Rectal smooth muscle tissue (tissue), 1 donor: Measurements from ENCODE around the gene COL9A3.

Source experiments
- H3K27ac ChIP-seq: one replicate; pipeline ENCODE4 v1.7.0; 2013; ENCODE audit warnings: low read depth, low read length, inconsistent platforms
- H3K27me3 ChIP-seq: one replicate; pipeline ENCODE4 v1.7.0; 2013; ENCODE audit warnings: low read length; ENCODE audit not compliant: control insufficient read depth, insufficient read depth
- H3K36me3 ChIP-seq: one replicate; pipeline ENCODE4 v1.7.0; 2013; ENCODE audit warnings: low read length; ENCODE audit not compliant: control insufficient read depth, insufficient read depth
- H3K4me1 ChIP-seq: one replicate; pipeline ENCODE4 v1.7.0; 2013; ENCODE audit warnings: low read length; ENCODE audit not compliant: control insufficient read depth, insufficient read depth
- H3K4me3 ChIP-seq: one replicate; pipeline ENCODE4 v1.7.0; 2013; ENCODE audit warnings: low read length
- H3K9ac ChIP-seq: one replicate; pipeline ENCODE4 v1.7.0; 2013; ENCODE audit warnings: low read length

The COL9A3 gene

GRCh38 chr20:62801284-62802010 is 15.4 kb upstream of the COL9A3 start:
- Histone ChIP-seq H3K4me1 (peaks cover 12% of the 10 kb centered on the region), H3K36me3 (peaks cover 18% of the 10 kb centered on the region), H3K27me3 (no peaks in the 10 kb centered on the region), H3K4me3 (no peak overlapping the region), H3K9ac (no peak overlapping the region), H3K27ac (no peak overlapping the region)

GRCh38 chr20:62802026-62802712 is 14.7 kb upstream of the COL9A3 start:
- peaks cover 18% of the 10 kb centered on the region for H3K36me3 ChIP-seq
- H3K27me3 ChIP-seq, result no peaks in the 10 kb centered on the region
- peaks cover 10% of the 10 kb centered on the region for H3K4me1 ChIP-seq
- peak overlapping the region; percentile 26 for H3K27ac ChIP-seq
- H3K4me3 ChIP-seq, result no peak overlapping the region
- H3K9ac ChIP-seq, result no peak overlapping the region

GRCh38 chr20:62804021-62804626 is 12.7 kb upstream of the COL9A3 start:
- H3K27ac ChIP-seq, result peak overlapping the region; percentile 34
- H3K36me3 ChIP-seq, result peaks cover 20% of the 10 kb centered on the region
- H3K27me3 ChIP-seq, result no peaks in the 10 kb centered on the region
- peak overlapping the region; percentile 50 for H3K4me3 ChIP-seq
- H3K4me1 ChIP-seq, result peaks cover 6% of the 10 kb centered on the region
- H3K9ac ChIP-seq, result no peak overlapping the region

DNA sequence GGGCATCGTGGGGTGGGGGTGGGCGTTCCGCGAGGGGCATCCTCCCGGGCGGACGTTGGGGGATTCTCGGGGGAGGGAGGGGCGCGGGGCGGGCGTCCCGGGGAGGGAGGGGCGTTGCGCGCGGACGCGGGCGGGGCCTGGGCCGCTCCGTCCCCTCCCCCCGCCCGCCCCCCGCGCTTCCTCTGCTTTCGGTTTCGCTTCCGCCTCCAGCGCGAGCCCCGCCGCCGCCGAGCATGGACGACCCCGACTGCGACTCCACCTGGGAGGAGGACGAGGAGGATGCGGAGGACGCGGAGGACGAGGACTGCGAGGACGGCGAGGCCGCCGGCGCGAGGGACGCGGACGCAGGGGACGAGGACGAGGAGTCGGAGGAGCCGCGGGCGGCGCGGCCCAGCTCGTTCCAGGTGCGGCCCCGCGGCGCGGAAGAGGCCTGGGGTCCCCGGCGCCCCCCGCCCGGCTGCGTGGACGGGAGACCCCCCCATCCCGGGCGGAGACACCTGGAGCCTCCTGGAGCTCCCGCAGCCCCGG is 12.2 kb upstream of the COL9A3 start, which contains the start of gene OGFR:
OGFR (plus strand) TSS at position 209 of the 528 bp plus-strand sequence; CDS start at position 234, 25 bp downstream.
- Histone ChIP-seq H3K36me3 (peaks cover 22% of the 10 kb centered on the region), H3K9ac (peak within 1 kb of the TSS; percentile 78), H3K4me3 (peak within 1 kb of the TSS; percentile 90), H3K27ac (peak within 1 kb of the TSS; percentile 80), H3K27me3 (no peaks in the 10 kb centered on the region), H3K4me1 (peaks cover 6% of the 10 kb centered on the region)

DNA sequence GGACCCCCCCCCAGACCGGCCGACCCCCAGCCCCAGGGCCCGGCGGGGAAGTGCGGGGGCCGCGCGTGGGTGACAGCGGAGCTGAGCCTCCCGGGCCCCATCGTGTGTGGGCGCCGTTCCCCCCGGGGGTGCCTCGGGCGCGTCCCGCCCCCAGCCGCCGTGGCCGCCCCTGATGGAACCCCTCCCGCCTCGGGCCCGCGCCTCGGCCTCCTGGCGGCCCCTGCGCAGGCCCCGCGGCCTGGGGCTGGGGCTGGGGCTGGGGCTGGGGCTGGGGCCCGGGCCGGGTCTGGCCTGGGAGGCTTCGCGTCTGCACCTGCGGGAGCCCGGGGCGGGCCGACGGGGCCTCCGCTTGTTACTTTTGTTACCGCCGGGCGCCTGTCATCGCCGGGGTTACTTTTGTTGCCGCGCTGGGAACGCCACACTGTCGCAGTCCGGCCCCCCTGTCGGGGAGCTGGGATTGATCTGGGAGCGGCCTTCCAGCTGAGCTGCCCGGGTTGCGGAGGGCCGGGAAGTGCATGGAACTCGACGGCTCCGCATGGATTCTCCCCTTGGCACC is 11.6 kb upstream of the COL9A3 start:
- Histone ChIP-seq H3K36me3 (peaks cover 24% of the 10 kb centered on the region), H3K27ac (peak overlapping the region; percentile 80), H3K4me1 (peaks cover 6% of the 10 kb centered on the region), H3K27me3 (no peaks in the 10 kb centered on the region), H3K9ac (peak overlapping the region; percentile 58), H3K4me3 (peak overlapping the region; percentile 90)

DNA sequence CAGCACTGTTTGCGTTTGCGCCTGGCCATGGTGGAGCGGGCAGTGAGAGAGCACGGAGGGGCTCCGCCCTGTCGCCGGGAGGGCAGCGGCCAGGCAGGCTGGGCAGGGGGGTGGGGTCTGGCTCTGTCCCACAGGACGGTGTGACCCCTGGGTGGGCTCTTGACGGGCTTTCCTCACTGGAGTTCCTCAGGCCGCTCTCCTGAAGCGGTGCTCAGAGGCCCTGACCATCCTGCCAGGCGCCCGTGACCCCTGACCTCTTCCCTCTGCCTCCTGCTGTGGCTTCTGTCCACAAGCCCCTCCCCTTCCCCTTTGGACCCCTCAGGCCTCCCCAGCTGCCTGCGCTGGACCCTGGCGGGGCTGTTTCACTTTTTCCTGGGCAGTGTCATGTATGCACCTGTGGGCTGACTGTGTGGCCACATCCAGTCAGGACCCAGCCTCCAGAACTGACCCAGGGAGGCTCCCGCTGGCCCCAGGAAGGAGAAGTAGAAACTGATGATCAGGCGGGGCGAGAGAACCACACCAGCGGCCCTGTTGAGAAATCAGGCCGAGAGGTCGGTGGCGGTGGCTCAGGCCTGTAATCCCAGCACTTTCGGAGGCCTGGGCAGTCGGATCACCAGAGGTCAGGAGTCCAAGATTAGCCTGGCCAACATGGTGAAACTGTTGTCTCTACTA is 11.0 kb upstream of the COL9A3 start:
- Histone ChIP-seq H3K36me3 (peaks cover 29% of the 10 kb centered on the region), H3K9ac (peak overlapping the region; percentile 58), H3K27me3 (no peaks in the 10 kb centered on the region), H3K4me1 (peaks cover 6% of the 10 kb centered on the region), H3K4me3 (peak overlapping the region; percentile 80), H3K27ac (peak overlapping the region; percentile 41)

GRCh38 chr20:62806383-62807050 is 10.3 kb upstream of the COL9A3 start:
- Histone ChIP-seq H3K4me3 (peak overlapping the region; percentile 80), H3K27me3 (no peaks in the 10 kb centered on the region), H3K36me3 (peaks cover 29% of the 10 kb centered on the region), H3K27ac (no peak overlapping the region), H3K9ac (no peak overlapping the region), H3K4me1 (peaks cover 6% of the 10 kb centered on the region)

DNA sequence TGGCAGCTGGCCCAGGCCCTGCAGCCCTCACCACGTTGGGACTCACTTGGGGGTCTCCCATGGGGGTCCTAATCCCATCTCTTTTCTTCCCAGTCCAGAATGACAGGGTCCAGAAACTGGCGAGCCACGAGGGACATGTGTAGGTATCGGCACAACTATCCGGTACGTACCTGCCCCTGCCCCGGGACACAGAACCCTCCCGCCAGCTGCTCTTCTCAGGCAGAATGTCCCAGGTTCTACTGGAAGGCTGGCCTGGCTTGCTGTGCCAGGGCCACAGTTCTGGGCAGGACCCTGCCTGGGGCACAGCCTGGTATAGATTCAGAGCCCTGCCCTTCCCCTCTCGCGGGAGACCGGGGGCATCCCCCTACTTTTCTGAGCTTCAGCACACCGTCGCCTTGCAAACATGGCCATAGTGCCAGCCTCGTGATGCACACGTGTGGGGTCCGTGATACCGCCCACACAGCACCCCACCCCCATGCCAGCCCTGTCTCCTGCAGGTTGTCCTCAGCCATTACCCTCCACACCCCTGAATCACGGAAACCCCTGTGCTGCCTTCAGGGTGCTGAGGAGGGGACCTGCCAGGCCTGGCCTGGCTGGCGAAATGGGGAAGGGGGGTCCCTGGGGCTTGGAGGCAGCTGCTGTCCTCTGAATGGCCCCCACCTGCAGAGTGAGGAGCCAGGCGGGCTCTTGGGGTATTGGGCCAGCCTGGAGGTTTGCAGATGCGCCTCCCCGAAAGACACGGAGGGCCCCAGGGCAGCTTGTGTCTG is 9.2 kb upstream of the COL9A3 start:
- H3K36me3 ChIP-seq, result peaks cover 33% of the 10 kb centered on the region
- H3K9ac ChIP-seq, result no peak overlapping the region
- peaks cover 6% of the 10 kb centered on the region for H3K4me1 ChIP-seq
- H3K27me3 ChIP-seq, result no peaks in the 10 kb centered on the region
- no peak overlapping the region for H3K27ac ChIP-seq
- no peak overlapping the region for H3K4me3 ChIP-seq

DNA sequence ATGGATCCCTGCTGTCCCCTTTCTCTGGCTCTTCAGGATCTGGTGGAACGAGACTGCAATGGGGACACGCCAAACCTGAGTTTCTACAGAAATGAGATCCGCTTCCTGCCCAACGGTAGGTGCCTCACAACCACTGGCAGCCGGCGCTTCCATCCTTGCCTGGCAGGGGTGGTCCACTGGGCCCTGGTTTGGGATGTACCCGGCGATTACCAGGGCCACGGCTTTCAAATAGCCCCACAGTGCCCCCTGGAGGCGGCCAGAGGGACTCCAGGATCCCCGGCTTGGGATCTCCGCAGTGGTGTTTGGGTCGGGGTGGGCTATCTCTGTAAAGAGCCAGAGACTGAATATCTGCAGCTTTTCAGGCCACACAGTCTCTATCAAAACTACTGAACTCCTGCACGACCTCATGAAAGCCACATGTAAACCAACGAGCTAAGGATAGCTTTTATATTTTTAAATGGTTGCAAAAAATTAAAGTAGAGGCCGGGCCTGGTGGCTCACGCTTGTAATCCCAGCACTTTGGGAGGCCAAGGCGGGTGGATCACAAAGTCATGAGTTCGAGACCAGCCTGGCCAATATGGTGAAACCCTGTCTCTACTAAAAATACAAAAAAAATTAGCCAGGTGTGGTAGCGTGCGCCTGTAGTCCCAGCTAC is 8.5 kb upstream of the COL9A3 start:
- Histone ChIP-seq H3K27me3 (no peaks in the 10 kb centered on the region), H3K36me3 (peaks cover 33% of the 10 kb centered on the region), H3K9ac (no peak overlapping the region), H3K4me3 (no peak overlapping the region), H3K4me1 (peaks cover 6% of the 10 kb centered on the region), H3K27ac (no peak overlapping the region)

- Histone ChIP-seq H3K36me3 (peaks cover 33% of the 10 kb centered on the region), H3K27ac (no peak overlapping the region)
Measured at GRCh38 chr20:62809530-62810428, 7.1 kb upstream of the COL9A3 start.

More at GRCh38 chr20:62809530-62810428, 7.1 kb upstream of the COL9A3 start:
- H3K9ac ChIP-seq, result no peak overlapping the region
- H3K4me1 ChIP-seq, result peaks cover 6% of the 10 kb centered on the region
- no peaks in the 10 kb centered on the region for H3K27me3 ChIP-seq
- no peak overlapping the region for H3K4me3 ChIP-seq
